NCI-H146 treated with DMSO at 0.1 percent for 48 hours (cell line): ENCODE measurements around the gene MUC5B.
"Not testable (repeated sequence)": the region's sequence is repeated elsewhere in the genome, so short reads cannot be mapped to it uniquely, and the experiment has no call there.

ENCODE experiments used
- DNase-seq: peaks from one replicate; lab custom pipeline; 2025; ENCODE audit not compliant: unreplicated experiment; lab: John Stamatoyannopoulos, UW

MUC5B gene

GRCh38 chr11:1243521-1243920 lies 20.7 kb downstream of the MUC5B start:
- DNase-seq, result not testable (repeated sequence)

- not testable (repeated sequence) for DNase-seq
These were observed 21.7 kb downstream of the MUC5B start for GRCh38 chr11:1244557-1244956.

GRCh38 chr11:1245717-1246116 lies 22.9 kb downstream of the MUC5B start:
- not testable (repeated sequence) for DNase-seq

- not testable (repeated sequence) for DNase-seq
These were observed 23.4 kb downstream of the MUC5B start for GRCh38 chr11:1246301-1246700.

GRCh38 chr11:1247026-1247425 lies 24.2 kb downstream of the MUC5B start:
- DNase-seq, result not testable (repeated sequence)

- not testable (repeated sequence) for DNase-seq
These were observed 26.1 kb downstream of the MUC5B start for GRCh38 chr11:1248951-1249350.

- not testable (repeated sequence) for DNase-seq
These were observed 27.5 kb downstream of the MUC5B start for GRCh38 chr11:1250411-1250810.

GRCh38 chr11:1251236-1251770 lies 28.4 kb downstream of the MUC5B start:
- DNase-seq, result no peak

- no peak for DNase-seq
These were observed 29.7 kb downstream of the MUC5B start for GRCh38 chr11:1252371-1253102.

GRCh38 chr11:1253103-1253485 lies 30.2 kb downstream of the MUC5B start:
- no peak for DNase-seq

GRCh38 chr11:1254086-1254648 lies 31.3 kb downstream of the MUC5B start:
- DNase-seq, result no peak

GRCh38 chr11:1254733-1255132 lies 31.9 kb downstream of the MUC5B start:
- DNase-seq, result no peak

- DNase-seq, result no peak
These were observed 32.3 kb downstream of the MUC5B start for GRCh38 chr11:1255151-1255550.

GRCh38 chr11:1256257-1257045 lies 33.6 kb downstream of the MUC5B start:
- DNase-seq, result no peak

- no peak for DNase-seq
These were observed 34.5 kb downstream of the MUC5B start for GRCh38 chr11:1257366-1257765.

- no peak for DNase-seq
These were observed 35.0 kb downstream of the MUC5B start for GRCh38 chr11:1257916-1258315.

- DNase-seq, result no peak
These were observed 35.7 kb downstream of the MUC5B start for GRCh38 chr11:1258401-1259075.

GRCh38 chr11:1259076-1259461 lies 36.2 kb downstream of the MUC5B start:
- DNase-seq, result no peak

- no peak for DNase-seq
These were observed 36.7 kb downstream of the MUC5B start for GRCh38 chr11:1259561-1259960.

GRCh38 chr11:1260023-1260501 lies 37.2 kb downstream of the MUC5B start:
- no peak for DNase-seq

- DNase-seq, result no peak
These were observed 37.8 kb downstream of the MUC5B start for GRCh38 chr11:1260620-1261019.
